GM12875 (cell line): ENCODE results near the gene EIF4G1.
"Not testable (repeated sequence)": the region's sequence is repeated elsewhere in the genome, so short reads cannot be mapped to it uniquely, and the experiment has no call there.

Source experiments
- H3K4me3 ChIP-seq: one replicate; pipeline ENCODE4 v1.5.1; 2011; ENCODE audit warnings: low read depth, low read length, control low read depth
- TF ChIP-seq, protein P1 (sequence below): IDR thresholded peaks from 2 replicates; pipeline ENCODE4 v1.5.1; 2011; ENCODE audit warnings: low read depth, mild to moderate bottlenecking, control low read depth, inconsistent platforms, low read length, moderate library complexity, borderline replicate concordance; ENCODE audit not compliant: insufficient read depth

Gene EIF4G1

DNA sequence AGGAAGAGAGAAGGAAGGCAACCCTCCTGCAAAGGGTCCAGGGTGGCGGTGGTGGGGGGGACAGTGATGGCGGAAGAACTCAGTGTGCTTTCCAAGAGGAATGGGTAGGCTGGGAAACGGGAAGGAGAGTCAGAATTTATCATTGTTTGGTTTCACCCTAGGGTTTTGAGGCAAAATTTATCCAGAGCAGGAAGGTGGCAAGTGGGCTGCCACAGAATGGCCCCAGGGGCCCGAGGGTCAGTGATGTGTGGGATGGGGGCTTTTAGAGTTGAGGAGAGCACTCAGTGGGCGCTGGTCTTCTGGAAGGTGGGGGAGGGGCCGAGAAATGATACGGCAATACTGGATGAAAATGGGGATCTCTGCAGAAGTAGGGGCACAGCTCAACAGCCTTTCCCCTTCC lies 23.6 kb downstream of the EIF4G1 start:
- no peak overlapping the region for H3K4me3 ChIP-seq

DNA sequence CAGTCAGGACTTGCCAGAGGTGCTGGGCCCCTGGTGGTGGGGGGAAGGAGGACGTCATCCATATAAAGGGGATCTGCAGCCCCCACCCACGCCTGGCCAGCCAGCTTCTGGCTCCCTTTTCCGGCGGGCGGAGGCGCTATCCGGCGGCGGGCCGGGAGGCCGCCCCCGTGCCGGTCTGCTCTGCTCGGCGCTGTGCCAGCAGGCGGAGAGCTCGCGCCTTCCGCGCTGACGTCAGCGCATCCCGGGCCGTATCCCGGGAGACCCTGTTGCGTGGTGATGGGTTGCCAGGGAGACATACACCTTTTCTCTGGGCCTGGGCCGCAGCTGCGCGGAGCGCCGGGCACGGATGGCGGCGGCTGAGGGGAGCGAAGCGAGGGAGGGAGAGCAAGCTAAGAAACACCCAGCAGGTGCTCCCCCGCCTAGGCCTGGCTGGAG lies 24.1 kb downstream of the EIF4G1 start:
- TF ChIP-seq, protein P1, sequence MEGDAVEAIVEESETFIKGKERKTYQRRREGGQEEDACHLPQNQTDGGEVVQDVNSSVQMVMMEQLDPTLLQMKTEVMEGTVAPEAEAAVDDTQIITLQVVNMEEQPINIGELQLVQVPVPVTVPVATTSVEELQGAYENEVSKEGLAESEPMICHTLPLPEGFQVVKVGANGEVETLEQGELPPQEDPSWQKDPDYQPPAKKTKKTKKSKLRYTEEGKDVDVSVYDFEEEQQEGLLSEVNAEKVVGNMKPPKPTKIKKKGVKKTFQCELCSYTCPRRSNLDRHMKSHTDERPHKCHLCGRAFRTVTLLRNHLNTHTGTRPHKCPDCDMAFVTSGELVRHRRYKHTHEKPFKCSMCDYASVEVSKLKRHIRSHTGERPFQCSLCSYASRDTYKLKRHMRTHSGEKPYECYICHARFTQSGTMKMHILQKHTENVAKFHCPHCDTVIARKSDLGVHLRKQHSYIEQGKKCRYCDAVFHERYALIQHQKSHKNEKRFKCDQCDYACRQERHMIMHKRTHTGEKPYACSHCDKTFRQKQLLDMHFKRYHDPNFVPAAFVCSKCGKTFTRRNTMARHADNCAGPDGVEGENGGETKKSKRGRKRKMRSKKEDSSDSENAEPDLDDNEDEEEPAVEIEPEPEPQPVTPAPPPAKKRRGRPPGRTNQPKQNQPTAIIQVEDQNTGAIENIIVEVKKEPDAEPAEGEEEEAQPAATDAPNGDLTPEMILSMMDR = no peak
- H3K4me3 ChIP-seq = no peak overlapping the region

More for the DNA sequence above, 23.6 kb downstream of the EIF4G1 start:
- TF ChIP-seq, protein P1 = no peak

DNA sequence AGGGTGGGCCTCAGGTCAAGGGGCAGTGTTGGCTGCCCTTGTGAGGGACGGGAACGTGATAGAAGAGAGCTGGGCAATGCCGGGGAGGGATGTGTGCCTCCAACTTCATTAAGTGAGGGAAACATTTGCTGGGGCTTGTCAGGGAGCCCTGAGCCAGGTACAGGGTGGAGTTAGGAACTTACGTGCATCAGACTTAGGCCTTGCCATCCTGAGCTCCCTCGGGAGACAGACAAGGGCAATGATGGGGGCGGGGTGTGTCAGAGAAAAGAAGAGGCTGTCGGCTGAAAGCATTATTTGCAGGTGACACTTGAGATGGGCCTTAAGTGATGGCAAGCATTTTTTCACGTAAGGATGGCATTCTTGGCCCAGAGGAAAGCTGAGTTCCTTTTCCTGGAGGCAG lies 24.6 kb downstream of the EIF4G1 start:
- H3K4me3 ChIP-seq = no peak overlapping the region
- TF ChIP-seq, protein P1 = no peak

DNA sequence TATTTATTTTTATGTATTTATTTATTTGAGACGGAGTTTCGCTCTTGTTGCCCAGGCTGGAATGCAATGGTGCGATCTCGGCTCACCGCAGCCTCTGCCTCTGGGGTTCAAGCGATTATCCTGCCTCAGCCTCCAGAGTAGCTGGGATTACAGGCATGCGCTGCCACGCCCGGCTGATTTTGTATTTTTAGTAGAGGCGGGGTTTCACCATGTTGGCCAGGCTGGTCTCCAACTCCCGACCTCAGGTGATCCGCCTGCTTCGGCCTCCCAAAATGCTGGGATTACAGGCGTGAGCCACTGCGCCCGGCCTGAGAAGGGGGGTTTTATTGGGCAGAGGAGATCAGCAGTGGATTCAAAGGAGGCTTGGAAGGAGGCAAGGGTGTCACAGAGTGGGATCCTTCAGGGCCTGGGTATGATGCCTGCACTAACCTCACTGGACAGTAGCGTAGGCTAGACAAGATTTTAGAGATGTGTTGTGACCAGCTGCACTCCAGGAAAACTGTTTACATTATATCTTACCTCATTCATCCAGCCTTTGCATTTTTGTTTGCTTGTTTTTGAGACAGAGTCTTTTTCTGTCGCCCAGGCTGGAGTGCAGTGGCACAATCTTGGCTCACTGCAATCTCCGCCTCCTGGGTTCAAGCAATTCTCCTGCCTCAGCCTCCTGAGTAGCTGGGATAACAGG lies 25.2 kb downstream of the EIF4G1 start:
- not testable (repeated sequence) for H3K4me3 ChIP-seq

DNA sequence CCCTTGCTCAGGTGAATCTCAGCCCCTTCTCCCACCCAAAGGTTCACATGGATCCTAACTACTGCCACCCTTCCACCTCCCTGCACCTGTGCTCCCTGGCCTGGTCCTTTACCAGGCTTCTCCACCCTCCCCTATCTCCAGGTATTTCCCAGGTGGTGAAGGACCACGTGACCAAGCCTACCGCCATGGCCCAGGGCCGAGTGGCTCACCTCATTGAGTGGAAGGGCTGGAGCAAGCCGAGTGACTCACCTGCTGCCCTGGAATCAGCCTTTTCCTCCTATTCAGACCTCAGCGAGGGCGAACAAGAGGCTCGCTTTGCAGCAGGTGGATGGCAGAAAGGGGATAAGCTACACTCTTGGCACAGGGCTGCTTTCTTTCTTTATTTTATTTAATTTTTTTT lies 27.5 kb downstream of the EIF4G1 start:
- H3K4me3 ChIP-seq = no peak overlapping the region
- TF ChIP-seq, protein P1 = no peak

DNA sequence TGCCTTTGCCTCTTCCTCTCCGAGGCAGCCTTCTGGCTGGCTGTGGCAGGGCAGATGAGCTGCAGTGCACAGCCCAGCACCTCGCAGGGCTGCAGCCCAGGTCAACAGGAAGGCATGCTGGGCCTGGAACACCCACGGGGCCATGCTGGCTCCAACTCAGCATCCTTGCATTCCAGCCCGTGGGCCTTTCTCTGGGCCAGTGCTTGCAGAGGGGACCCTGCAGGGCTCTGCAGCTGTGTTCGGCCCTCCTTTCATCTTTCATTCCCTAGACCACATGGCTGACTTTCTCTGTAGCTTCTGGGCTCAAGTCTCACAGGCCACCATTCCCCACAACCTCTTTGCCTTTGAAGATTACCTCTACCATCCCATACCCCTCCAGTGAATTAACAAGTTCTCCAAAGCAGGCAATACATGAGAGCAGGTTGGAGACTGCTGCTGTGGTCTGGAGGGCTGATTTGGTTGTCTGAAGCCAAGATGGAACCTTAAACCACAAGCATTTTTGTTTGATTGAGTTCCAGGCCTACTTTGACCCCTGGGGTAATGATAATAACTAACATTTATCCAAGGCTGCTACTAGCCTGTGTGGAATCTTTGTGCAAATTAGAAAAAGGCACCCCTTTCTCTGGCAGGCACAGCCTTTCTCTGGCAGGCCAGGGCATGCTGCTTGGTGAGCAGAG lies 28.9 kb downstream of the EIF4G1 start:
- TF ChIP-seq, protein P1 = no peak
- no peak overlapping the region for H3K4me3 ChIP-seq

DNA sequence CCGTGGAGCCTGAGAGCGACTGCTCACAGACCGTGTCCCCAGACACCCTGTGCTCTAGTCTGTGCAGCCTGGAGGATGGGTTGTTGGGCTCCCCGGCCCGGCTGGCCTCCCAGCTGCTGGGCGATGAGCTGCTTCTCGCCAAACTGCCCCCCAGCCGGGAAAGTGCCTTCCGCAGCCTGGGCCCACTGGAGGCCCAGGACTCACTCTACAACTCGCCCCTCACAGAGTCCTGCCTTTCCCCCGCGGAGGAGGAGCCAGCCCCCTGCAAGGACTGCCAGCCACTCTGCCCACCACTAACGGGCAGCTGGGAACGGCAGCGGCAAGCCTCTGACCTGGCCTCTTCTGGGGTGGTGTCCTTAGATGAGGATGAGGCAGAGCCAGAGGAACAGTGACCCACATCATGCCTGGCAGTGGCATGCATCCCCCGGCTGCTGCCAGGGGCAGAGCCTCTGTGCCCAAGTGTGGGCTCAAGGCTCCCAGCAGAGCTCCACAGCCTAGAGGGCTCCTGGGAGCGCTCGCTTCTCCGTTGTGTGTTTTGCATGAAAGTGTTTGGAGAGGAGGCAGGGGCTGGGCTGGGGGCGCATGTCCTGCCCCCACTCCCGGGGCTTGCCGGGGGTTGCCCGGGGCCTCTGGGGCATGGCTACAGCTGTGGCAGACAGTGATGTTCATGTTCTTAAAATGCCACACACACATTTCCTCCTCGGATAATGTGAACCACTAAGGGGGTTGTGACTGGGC lies 30.3 kb downstream of the EIF4G1 start:
- no peak overlapping the region for H3K4me3 ChIP-seq
- TF ChIP-seq, protein P1 = no peak
